Measurements from ENCODE around the gene SPON2.

SPON2 gene

DNA sequence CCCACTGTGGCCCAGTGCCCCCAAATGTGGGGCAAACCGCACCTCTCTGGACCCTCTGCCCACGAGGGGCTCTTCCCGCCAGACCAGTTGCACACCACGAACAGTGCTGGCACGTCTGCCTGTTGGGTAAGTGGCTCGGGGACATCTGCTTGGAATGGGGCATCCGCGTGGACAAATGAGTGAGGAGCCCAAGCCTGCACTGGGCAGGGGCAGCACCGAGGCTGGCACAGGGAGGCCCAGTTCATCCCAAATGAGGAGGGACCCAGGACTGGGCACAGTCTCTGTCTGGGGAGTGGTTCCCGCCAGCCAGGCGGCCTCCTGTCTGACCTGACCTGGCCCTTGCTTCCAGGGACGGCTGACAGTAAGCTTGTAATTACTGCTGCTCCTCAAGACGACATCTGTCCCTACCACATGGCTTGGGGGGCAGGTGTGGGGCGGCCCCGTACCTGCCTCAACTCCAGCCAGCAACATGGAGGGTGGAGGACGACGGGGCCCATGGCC, 3.2 kb downstream of the SPON2 start:
- TF ChIP-seq, protein P1, sequence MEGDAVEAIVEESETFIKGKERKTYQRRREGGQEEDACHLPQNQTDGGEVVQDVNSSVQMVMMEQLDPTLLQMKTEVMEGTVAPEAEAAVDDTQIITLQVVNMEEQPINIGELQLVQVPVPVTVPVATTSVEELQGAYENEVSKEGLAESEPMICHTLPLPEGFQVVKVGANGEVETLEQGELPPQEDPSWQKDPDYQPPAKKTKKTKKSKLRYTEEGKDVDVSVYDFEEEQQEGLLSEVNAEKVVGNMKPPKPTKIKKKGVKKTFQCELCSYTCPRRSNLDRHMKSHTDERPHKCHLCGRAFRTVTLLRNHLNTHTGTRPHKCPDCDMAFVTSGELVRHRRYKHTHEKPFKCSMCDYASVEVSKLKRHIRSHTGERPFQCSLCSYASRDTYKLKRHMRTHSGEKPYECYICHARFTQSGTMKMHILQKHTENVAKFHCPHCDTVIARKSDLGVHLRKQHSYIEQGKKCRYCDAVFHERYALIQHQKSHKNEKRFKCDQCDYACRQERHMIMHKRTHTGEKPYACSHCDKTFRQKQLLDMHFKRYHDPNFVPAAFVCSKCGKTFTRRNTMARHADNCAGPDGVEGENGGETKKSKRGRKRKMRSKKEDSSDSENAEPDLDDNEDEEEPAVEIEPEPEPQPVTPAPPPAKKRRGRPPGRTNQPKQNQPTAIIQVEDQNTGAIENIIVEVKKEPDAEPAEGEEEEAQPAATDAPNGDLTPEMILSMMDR (conservative IDR thresholded peaks at IDR 0.05; ENCODE audit: low read length): no peak
- no peak overlapping the region for H3K4me3 ChIP-seq (ENCODE audit: low read length)
- DNase-seq (ENCODE audit: low read depth): no peak

DNA sequence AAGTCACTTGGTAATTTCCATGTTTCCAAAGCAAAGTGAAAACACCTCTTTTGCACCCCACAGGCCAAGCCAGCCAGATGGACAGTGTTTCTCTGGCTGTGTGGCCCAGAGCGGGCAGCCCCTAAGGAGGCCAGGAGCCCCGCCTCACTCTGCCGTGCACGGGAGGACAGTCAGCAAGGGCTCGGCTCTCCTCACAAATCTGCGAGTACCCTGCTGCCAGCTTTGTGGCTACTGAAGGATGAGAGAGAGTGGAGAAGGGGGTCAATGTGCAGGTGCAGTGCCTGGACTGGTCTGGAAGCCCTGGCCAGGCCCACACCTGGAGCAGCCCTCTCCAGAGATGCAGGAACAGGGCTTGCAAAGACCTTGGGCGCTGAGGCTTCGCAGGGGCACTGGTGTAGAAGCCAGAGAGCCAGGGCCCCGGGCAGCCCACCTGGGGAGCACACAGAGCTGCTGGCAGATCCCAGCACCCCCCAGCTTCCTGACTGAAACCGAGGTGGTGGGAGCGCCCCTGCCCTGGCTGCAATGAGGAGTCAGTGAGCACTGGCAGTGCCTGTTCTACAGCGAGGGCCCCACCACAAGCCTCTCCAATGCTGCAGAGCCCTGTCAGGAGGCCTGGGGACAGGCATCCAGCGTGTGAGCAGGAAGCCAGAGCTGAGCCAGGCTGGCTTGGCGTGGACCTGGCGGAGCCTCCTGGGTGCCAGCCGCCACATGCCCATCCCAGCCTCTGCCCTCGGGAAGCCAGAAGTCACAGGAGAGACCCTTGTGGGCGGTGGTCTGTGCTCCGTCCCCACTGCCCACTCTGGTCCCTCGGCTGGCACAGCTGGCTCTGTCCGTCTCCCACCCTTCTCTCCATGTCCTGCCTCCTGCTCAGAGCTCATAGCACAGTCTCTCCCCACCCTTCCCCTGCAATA, 3.9 kb downstream of the SPON2 start:
- peak overlapping the region; percentile 71 for H3K4me3 ChIP-seq (ENCODE audit: low read length)
- DNase-seq (ENCODE audit: low read depth): no peak
- TF ChIP-seq, protein P1 (conservative IDR thresholded peaks at IDR 0.05; ENCODE audit: low read length): no peak

DNA sequence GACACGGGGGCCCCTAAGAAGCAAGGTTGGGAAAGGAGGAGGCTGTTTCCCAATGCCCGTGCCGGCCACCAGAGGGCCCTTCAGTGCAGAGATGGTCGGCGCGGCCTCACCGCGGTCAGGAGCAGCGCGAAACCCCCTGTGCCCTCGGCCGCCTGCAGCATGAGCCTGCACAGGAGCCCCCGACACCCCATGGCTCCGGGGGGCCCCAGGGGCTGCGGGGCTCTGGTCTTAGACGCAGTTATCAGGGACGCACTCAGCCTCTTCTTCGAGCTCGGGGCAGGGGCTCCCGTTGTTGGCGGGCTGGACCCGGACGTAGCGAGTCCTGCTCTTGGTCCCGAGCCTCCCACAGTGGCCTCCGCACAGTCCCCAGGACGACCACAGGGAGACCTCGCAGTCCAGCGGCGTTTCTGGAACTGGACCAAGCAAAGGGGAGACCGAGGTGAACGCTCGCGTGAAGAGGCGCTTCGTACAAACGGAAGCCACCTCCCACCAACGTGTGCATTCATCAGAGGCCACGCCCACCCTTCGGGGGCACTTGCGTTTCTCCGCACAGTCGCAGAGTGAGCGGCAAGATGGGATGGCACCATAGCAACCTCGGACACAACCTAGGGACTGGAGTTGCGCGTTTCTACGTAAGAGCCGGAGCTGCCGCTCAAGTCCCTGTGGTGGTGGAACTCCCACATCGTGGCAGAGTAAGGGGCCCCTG, 5.0 kb downstream of the SPON2 start:
- DNase-seq (ENCODE audit: low read depth): peak; percentile 81
- H3K4me3 ChIP-seq (ENCODE audit: low read length): peak overlapping the region; percentile 71
- TF ChIP-seq, protein P1 (conservative IDR thresholded peaks at IDR 0.05; ENCODE audit: low read length): peak; percentile 83

DNA sequence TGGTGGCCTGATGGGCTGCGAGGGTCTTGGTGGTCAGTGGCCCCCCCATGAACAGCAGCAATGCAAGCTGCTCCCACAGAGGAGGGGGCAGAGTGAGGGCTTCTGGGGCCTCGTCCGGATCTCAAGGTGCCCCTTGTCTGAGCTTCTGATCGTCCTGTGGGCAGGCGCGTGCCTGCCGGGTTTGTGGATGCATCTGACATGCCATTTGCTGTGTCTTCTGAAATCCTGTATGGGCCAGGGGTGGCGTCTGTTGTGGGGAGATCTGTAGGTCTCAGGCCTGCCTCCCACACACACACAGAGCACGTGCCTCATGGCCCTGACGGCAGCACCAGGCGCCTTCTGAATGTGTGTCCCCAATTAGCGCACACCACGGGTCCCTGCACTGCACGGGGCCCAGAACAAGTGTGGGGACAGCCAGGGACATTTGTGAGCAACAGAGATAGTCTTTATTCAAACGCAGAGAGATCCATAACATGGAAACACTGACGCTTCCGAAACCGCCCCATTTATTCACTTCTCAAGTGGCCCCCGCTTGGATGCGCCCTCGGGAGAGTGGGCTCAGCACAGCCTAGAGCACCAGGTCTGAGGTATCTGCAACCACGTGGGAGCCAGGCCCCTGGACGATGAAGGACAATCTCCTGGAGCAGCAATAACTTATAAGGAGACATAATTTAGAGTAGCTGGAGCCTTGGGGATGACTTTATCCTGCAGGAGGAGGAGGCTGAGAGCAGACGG, 5.7 kb downstream of the SPON2 start:
- TF ChIP-seq, protein P1 (conservative IDR thresholded peaks at IDR 0.05; ENCODE audit: low read length): no peak
- no peak overlapping the region for H3K4me3 ChIP-seq (ENCODE audit: low read length)
- DNase-seq (ENCODE audit: low read depth): no peak

DNA sequence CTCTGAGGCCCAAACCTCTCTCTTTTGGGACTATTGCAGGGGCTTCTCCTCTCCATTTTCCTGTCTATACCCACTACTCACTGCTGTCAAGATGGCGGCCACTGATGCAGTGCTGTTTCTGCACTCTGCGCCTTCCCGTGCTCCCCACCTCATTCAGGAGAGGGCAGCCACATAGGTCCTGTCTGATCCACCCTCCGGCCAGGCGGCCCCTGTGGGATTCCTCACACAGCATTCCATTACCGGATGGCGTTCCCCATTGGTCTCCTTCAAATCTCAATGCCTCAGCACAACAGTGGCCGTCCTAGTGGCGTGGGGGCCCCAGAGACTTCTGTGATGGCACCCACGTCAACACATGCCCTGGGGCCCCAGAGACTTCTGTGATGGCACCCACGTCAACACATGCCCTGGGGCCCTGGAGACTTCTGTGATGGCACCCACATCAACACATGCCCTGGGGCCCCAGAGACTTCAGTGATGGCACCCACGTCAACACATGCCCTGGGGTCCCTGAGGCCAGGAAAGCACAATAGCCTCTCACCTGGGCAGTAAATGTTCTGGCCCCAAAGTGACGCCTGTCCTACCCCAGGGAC, 7.3 kb downstream of the SPON2 start:
- H3K4me3 ChIP-seq (ENCODE audit: low read length): no peak overlapping the region
- no peak for DNase-seq (ENCODE audit: low read depth)
- TF ChIP-seq, protein P1 (conservative IDR thresholded peaks at IDR 0.05; ENCODE audit: low read length): no peak

DNA sequence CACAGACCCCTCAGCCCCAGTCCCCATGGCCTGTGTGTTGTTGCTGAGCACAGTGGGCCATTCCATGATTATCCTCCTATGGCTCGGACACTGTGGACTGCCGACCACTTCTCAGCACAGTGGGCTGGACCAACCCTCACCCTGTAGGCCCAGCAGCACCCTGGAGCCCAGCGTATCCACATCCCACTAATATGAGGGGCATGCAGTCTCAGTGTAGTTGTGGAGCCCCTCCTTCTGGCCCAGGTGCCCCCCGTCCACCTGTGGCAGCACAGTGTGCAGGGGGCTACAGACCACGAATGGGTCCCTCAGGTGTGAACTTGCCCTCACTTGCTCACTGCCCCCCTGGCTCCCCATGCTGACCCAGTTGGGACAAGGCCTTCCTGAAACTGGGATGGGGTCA, 7.9 kb downstream of the SPON2 start:
- TF ChIP-seq, protein P1 (conservative IDR thresholded peaks at IDR 0.05; ENCODE audit: low read length): no peak
- no peak overlapping the region for H3K4me3 ChIP-seq (ENCODE audit: low read length)
- DNase-seq (ENCODE audit: low read depth): no peak
